GM12891 (cell line): ENCODE results near the gene BAHCC1.

Source experiments
- POLR2A ChIP-seq: IDR thresholded peaks from 2 replicates; pipeline ENCODE4 v1.6.1; 2011; ENCODE audit warnings: low read depth, low read length, control low read depth
- POLR2AphosphoS5 ChIP-seq: IDR thresholded peaks from 2 replicates; pipeline ENCODE4 v1.6.1; 2011; ENCODE audit warnings: low read depth, low read length, control low read depth
- POU2F2 ChIP-seq: IDR thresholded peaks from 2 replicates; pipeline ENCODE4 v1.6.1; 2011; ENCODE audit warnings: low read depth, mild to moderate bottlenecking, control low read depth, low read length, moderate library complexity
- TAF1 ChIP-seq: IDR thresholded peaks from 2 replicates; pipeline ENCODE4 v1.6.1; 2011; ENCODE audit warnings: low read depth, low read length, control low read depth

DNA sequence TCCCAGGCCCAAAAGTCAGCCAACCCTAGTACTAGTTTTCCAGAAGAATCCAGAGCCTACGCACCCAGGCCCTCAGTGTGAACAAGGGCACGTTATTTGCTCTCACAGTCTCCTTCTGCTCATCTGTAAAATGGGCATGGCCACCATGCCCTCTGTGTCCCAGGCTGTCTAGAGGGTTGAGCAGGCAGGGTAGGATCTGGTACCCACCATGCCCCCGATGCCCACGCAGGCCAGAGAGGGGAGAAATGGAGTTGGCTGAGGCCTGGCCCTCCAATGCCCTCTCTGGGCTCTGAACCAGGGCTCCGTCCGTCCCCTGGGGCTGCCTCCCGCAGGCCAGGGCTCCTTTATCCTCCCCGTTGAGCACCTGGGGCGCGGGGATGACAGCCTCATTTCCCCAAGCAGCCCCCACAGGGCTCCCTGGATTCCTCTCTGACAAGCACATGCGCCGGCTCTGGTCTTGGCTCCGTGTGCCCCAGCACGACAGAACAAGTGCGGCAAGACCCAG, 9.1 kb upstream of the BAHCC1 start:
- TF ChIP-seq TAF1 (no peak), POLR2AphosphoS5 (no peak), POLR2A (no peak), POU2F2 (no peak)
